GM11168 (cell line): ENCODE data around the gene USP46.

Source experiments
- in situ Hi-C: fragments of 300-500 bp; cut with MboI; formaldehyde crosslinking; loops from one replicate; pipeline ENCODE4 v1.12.0; 2022; ENCODE audit warnings: low sequenced_read_pairs; ENCODE audit not compliant: unreplicated experiment

Gene USP46

GRCh38 chr4:52625216-52625615 lies 33.9 kb downstream of the USP46 start:
- in situ Hi-C loops = no loop called here

DNA sequence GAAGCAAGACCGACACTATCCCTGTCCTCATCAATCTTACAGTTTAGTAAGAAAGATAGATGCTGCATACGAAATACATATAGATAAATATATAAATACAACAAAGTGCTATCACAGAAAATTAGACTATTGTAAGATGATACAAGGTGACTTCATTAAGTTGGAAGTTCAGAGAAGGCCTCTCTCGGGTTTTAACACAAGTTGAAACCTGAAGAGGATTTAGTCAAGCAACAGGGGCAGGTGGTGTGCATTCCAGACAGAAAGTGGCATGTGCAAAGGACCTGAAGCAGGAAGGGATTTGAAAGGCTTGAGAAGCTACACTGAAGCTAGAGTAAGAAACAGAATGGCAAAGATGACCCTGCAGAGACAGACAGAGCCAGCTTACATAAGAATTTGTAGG lies 36.5 kb downstream of the USP46 start:
- in situ Hi-C loops = no loop called here

GRCh38 chr4:52621567-52621966 lies 37.5 kb downstream of the USP46 start:
- in situ Hi-C loops = no loop called here

GRCh38 chr4:52619591-52619931 lies 39.5 kb downstream of the USP46 start:
- in situ Hi-C loops = no loop called here

DNA sequence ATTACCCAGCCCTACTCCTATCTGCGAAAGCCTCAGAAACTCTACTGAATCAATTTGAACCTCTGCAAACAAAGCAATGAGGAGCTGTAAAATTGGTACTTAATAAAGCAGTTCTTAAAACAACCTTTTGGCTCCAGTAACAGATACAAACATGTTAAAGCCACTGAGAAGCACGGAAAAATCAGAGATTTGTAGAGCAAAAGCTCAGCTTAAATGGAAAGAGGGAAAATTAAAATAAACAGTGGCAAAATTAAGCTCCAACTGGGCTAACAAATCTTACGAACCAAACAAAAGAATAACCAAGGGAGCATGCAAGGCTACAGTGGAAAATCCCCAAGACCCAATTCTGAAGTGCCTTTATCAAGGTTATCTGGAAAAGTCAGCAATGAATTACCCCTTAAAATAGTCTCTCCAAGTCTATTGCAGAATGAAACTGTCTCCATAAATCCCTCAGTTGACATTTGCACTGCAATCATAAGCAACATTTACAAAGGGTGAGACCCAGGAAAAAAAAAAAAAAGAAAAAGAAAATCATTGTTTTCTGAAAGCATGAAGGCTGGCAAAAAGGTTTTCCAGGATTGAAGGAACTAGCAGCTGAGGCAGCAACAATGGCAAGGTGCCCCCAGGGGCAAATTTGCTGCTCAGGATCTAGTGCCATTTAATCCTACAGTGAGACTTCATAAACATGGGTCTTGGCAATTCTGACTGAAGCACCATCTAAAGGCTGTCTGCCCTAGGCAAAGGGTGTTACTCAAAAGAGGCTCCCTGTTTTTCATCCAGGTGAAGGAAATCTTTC lies 40.1 kb downstream of the USP46 start:
- in situ Hi-C loops = no loop called here

GRCh38 chr4:52617336-52618020 lies 41.6 kb downstream of the USP46 start:
- in situ Hi-C loops = no loop called here

- in situ Hi-C loops = no loop called here
These were observed 44.9 kb downstream of the USP46 start for GRCh38 chr4:52614241-52614640.

DNA sequence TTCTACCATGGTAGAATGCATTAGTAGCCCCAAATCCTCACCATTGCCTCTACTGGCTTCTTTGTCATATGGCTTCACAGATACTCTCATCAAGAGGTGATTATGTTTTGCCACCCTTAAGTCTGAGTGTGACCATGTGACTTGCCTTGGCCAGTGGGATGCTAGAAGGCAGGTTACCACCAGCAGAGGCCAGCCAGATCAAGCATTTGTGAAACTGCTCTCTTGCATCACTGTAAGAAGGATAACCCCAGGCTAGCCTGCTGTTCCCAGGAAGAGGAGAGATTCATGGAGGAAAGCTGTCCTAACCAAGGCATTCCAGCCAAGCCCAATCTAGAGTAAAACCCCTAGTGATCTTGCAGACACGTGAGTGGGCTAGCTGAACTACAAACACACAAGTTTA lies 46.8 kb downstream of the USP46 start:
- in situ Hi-C loops = no loop called here

GRCh38 chr4:52611030-52611555 lies 48.0 kb downstream of the USP46 start:
- in situ Hi-C loops = no loop called here

- in situ Hi-C loops = no loop called here
These were observed 52.4 kb downstream of the USP46 start for GRCh38 chr4:52606726-52607125.

- in situ Hi-C loops = no loop called here
These were observed 53.1 kb downstream of the USP46 start for GRCh38 chr4:52606040-52606439.

- in situ Hi-C loops = no loop called here
These were observed 54.9 kb downstream of the USP46 start for GRCh38 chr4:52604215-52604614.

DNA sequence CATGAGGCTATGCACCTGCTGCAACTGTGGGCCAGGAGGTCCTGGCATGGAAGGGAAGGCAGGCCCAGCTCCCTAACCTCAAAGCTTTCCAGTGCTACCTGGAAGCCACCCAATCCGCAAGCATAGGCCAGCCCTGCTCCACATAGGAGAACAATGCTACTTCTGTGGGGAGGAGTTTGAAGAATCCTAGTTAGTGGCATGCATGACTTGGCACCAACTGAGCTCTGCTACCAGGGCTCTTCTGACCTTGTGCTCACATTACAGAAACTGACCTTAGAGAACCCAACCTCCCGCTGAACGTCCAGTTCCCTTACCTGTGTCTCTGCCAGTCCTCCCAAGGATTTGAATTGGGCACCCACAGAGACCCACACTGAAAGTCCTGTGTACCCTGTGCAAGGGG lies 58.8 kb downstream of the USP46 start:
- in situ Hi-C loops = no loop called here

DNA sequence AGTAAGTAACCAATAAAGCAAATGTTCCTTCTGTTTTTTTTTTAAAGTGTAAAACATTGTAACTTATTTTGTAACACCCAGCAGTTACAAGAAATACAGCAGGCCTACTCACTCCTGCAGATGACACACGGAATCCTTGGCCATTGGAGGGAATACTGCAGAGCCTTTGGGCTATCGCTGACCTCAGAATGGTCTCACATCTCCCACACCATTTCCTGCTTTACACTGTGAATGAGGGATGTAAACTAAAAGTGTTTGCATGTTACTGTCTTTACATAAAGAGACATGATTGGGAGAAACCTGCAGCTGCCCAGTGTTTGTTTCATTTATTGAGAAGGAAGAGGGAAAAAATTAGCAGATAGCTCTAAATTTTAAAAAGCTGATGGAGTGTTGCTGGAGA lies 64.1 kb downstream of the USP46 start:
- in situ Hi-C loops = no loop called here

DNA sequence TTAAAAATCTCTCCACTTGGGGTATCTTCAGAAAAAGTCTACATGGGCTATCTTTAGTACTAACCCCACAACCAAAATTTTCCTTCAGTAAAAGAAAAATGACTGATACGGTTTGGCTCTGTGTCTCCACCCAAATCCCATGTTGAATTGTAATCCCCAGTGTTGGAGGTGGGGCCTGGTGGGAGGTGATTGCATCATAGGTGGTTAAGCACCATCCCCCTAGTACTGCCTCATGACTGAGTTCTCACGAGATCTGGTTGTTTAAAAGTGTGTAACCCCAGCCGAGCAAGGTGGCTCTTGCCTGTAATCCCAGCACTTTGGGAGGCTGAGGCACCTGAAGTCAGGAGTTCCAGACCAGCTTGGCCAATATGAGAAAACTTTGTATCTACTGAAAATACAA lies 66.8 kb downstream of the USP46 start:
- in situ Hi-C loops = no loop called here

GRCh38 chr4:52588771-52589591 lies 70.1 kb downstream of the USP46 start:
- in situ Hi-C loops = no loop called here

DNA sequence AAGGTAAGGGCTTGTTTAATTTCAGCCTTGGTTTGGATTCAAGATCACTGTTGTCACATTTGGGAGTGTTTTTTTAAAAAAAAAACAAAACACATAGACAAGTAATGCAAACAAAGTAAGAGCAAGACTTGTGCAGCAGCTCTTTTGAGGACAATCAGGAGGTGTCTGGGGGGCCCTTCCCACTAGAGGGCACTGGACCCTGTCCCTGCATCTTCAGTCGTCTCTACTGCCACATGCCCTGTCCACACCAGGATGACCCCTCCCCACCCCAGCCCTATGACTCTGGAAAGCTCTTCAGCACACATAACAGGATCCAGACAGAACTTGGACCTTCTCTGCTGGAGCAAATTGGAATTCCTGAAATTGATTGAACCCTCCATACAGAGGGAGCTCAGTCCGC lies 71.0 kb downstream of the USP46 start:
- in situ Hi-C loops = no loop called here

DNA sequence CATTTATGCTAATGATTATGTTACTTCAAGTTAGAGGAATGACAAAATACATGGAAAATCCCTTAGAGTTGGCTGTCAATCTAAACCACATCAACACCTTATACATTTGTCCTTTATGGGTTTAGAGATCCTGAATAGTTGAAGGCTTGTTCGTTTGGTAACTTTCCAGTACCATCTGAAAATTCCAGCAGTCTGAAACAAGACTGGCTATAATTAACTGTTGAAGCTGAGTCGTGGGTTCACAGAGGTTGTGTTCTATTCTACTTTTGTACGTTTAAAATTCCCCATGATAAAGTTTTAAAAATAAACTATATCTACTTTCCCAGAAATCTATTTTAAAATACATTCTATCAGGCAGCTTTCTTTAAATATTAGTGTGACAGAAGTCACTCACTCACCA lies 73.0 kb downstream of the USP46 start:
- in situ Hi-C loops = no loop called here

DNA sequence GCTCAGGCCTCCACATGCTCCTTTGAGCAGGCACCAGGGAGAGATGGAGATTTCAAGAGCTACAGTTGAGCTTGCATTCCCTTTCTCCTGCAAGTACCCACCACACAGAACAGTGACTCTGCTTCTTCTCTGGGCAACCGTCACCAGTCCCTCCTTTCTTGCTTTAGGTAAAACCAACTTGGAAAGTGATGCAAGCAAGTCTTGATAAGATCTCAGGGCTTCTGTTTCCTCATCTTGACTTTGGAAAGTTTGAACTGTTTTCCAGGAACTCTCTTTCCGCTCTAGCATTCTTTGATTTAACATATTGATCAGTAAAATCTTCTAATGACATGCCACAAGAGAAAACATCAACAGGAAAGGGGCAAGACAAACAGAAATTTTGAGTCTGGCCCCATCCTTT lies 73.7 kb downstream of the USP46 start:
- in situ Hi-C loops = no loop called here

- in situ Hi-C loops = no loop called here
These were observed 79.4 kb downstream of the USP46 start for GRCh38 chr4:52579602-52580272.
